GM18511 (cell line): ENCODE data around the gene SART1.
"Not testable (repeated sequence)": the region's sequence is repeated elsewhere in the genome, so short reads cannot be mapped to it uniquely, and the experiment has no call there.

Experiments used
- ATAC-seq: cut with Tn5 transposase; IDR thresholded peaks from one replicate; pipeline ENCODE4 v1.9.1; 2021; ENCODE audit warnings: mild to moderate bottlenecking, moderate library complexity; ENCODE audit not compliant: unreplicated experiment

Gene SART1

GRCh38 chr11:66014804-66015453 lies 53.4 kb downstream of the SART1 start:
- ATAC-seq = no peak

DNA sequence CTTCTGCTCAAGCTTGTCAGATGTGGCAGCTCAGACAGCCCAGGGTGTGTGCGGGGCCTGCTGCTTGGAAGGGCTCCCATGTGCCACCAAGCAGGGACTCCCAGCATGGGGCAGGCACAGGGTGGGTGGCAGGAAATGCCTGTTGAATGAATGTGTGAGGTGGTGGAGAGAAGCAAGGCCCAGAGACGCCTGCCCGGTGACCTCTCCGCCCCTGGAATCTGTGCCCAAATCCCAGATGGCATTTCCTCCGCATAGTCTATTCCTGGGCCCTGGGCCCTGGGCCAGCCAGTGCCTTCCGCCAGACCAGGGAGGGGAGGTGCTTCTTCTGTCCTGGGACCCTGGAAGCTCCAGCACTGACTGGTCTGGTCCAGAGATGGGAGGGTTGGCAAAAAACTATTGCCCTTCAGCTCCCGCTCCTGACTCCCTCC lies 53.9 kb downstream of the SART1 start:
- ATAC-seq = no peak

- no peak for ATAC-seq
Measured at GRCh38 chr11:66015936-66016792, 54.6 kb downstream of the SART1 start.

DNA sequence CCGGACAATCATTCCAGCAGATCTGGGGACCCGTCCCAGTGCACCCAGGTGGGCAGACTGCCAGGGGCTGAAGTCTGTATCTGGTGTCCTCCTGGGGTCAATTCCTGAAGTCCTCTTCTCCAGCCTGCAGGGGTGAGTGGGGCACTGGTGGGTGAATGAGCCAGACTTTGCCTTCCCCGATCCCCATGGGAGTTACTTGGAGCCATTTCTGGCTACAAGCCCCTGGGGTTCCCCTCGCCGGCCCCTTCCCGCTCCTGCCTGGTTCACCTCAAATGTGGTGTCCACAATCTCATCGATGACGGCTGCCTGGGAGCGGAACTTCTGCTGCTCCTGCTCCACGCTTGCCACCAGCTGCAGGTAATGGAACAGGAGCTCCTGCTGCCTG lies 55.3 kb downstream of the SART1 start:
- ATAC-seq = no peak

- no peak for ATAC-seq
Measured at GRCh38 chr11:66017321-66017720, 55.8 kb downstream of the SART1 start.

GRCh38 chr11:66020212-66020611 lies 58.7 kb downstream of the SART1 start:
- no peak for ATAC-seq

DNA sequence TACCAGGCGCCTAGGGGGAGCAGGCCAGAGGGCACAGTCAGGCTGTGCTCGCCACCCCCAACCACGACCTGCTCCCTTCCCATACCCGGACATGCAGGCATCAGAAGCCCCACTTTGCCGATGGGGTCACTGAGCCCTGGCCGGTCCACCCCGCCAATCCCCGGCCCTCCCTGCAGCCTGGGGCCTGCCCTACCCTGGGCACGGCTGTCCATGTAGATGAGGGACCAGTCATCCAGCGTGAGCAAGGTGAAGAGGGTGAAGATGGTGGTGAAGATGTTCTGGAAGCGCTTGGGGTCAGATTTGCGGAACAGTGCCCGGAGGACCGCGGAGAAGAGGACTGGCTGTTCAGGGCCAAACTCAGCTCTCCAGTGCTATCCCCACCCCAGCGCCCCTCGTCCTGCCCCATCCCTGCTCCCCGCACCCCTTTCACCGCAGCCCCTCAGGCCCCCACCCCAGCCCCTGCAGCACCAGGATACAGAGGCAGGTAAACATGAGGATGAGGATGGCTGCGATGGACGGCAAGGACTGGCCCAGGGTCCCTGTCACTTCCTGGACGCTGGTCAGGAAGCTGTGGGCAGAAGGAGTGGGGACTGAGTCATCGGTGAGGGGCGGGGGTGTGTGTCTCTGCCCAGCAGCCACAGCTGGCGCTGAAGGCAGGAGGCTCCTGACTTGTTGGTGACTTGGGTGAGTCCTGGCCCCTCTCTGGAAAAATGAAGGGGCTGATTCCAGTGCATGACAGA lies 59.3 kb downstream of the SART1 start:
- ATAC-seq = no peak

DNA sequence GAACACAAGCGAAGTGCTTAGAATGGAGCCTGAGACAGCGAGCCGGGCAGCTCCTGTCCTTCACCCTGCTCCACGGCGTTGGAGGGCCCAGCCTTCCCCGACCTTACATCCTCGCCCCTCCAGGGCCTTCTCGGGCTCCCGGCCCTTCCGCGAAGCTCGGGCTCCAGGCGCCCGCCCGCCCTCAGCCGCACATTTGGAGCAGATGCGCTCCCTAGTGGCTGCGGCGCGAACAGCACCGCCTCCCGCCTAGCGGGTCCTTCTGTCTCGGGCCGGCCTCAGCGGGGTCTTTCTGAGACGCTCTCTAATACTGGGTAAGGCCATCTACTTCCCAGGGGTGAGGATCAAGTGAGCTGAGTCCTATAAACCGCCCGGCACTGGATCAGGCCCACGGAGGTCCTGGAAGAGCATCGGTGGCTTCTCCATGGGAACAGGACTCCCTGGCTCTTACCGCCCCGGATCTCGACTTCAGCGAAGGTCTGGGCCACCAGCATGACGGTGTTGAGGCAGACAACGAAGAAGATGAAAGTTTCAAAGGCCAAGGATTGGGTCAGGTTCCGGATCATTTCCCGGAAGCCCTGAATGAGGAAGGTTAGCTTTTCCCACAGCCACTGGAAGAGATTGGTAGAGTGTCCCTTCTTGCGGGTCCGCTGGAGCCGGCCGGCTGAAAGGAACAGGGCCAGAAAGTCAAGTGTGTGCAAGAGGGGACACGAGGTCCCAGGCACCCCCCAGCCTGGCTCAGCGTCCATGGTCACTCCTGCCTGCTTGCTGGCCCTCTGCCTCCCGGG lies 61.1 kb downstream of the SART1 start:
- ATAC-seq = no peak

GRCh38 chr11:66023186-66023440 lies 61.6 kb downstream of the SART1 start:
- ATAC-seq = not testable (repeated sequence)

- no peak for ATAC-seq
Measured at GRCh38 chr11:66026017-66026529, 64.5 kb downstream of the SART1 start, which contains the start of gene CATSPER1. Gene CATSPER1 (minus strand): TSS chr11:66026479. CDS start chr11:66026379, 100 bp downstream.
